NCI-H69 (cell line): ENCODE data around the gene PTPN5.
"Not testable (repeated sequence)": the region's sequence is repeated elsewhere in the genome, so short reads cannot be mapped to it uniquely, and the experiment has no call there.

Experiments used
- DNase-seq: peaks from one replicate; lab custom pipeline; 2025; lab: John Stamatoyannopoulos, UW

PTPN5 gene

GRCh38 chr11:18681949-18682348, 109.6 kb downstream of the PTPN5 start:
- not testable (repeated sequence) for DNase-seq
